Measurements from ENCODE around the gene SFSWAP.
A peak's percentile ranks its signal among the peaks of the same experiment; 100 is the strongest.

Gene SFSWAP

GRCh38 chr12:131753005-131753404 is 42.1 kb downstream of the SFSWAP start:
- intact Hi-C loops (cut with DNase I): no loop called here
- DNase-seq: peak in 2 of 10 donors; percentile 52 to 67

GRCh38 chr12:131753757-131754156 is 42.9 kb downstream of the SFSWAP start:
- intact Hi-C loops (cut with DNase I): no loop called here
- DNase-seq: peak in 1 of 10 donors; percentile 34

- peak in 2 of 10 donors; percentile 33 to 64 for DNase-seq
- intact Hi-C loops (cut with DNase I): no loop called here
Measured at GRCh38 chr12:131754184-131754583, 43.3 kb downstream of the SFSWAP start.

- peak in 2 of 10 donors; percentile 80 to 87 for DNase-seq
- intact Hi-C loops (cut with DNase I): no loop called here
Measured at GRCh38 chr12:131755305-131756113, 44.6 kb downstream of the SFSWAP start.

GRCh38 chr12:131756441-131756840 is 45.6 kb downstream of the SFSWAP start:
- intact Hi-C loops (cut with DNase I): no loop called here
- DNase-seq: peak in 2 of 10 donors; percentile 45 to 67

GRCh38 chr12:131757111-131757510 is 46.2 kb downstream of the SFSWAP start:
- intact Hi-C loops (cut with DNase I): no loop called here

GRCh38 chr12:131758016-131758739 is 47.3 kb downstream of the SFSWAP start:
- peak in 1 of 10 donors; percentile 86 for DNase-seq
- intact Hi-C loops (cut with DNase I): no loop called here

More at GRCh38 chr12:131757111-131757510, 46.2 kb downstream of the SFSWAP start:
- peak in 1 of 10 donors; percentile 72 for DNase-seq

GRCh38 chr12:131759176-131759575 is 48.3 kb downstream of the SFSWAP start:
- peak in 1 of 10 donors; percentile 7 for DNase-seq

GRCh38 chr12:131761638-131762037 is 50.7 kb downstream of the SFSWAP start:
- DNase-seq: no peak
- intact Hi-C loops (cut with DNase I): no loop called here

More at GRCh38 chr12:131759176-131759575, 48.3 kb downstream of the SFSWAP start:
- intact Hi-C loops (cut with DNase I): no loop called here

- DNase-seq: peak in 2 of 10 donors; percentile 62 to 84
- intact Hi-C loops (cut with DNase I): no loop called here
Measured at GRCh38 chr12:131764738-131765137, 53.8 kb downstream of the SFSWAP start.

- DNase-seq: peak in 2 of 10 donors; percentile 66 to 70
- intact Hi-C loops (cut with DNase I): no loop called here
Measured at GRCh38 chr12:131765961-131766360, 55.1 kb downstream of the SFSWAP start.

GRCh38 chr12:131766382-131767107 is 55.7 kb downstream of the SFSWAP start:
- peak in 2 of 10 donors; percentile 38 to 63 for DNase-seq
- intact Hi-C loops (cut with DNase I): no loop called here

- peak in 1 of 10 donors; percentile 86 for DNase-seq
Measured at GRCh38 chr12:131770120-131770519, 59.2 kb downstream of the SFSWAP start.

GRCh38 chr12:131771965-131772364 is 61.1 kb downstream of the SFSWAP start:
- intact Hi-C loops (cut with DNase I): no loop called here
- DNase-seq: no peak

More at GRCh38 chr12:131770120-131770519, 59.2 kb downstream of the SFSWAP start:
- intact Hi-C loops (cut with DNase I): no loop called here

- peak in 2 of 10 donors; percentile 56 to 74 for DNase-seq
- intact Hi-C loops (cut with DNase I): no loop called here
Measured at GRCh38 chr12:131773582-131774221, 62.8 kb downstream of the SFSWAP start.

GRCh38 chr12:131774576-131775391 is 63.9 kb downstream of the SFSWAP start:
- DNase-seq: peak in 1 of 10 donors; percentile 62
- intact Hi-C loops (cut with DNase I): no loop called here

GRCh38 chr12:131775392-131776236 is 64.7 kb downstream of the SFSWAP start:
- peak in 2 of 10 donors; percentile 62 to 65 for DNase-seq
- intact Hi-C loops (cut with DNase I): no loop called here

GRCh38 chr12:131776237-131776889 is 65.5 kb downstream of the SFSWAP start:
- DNase-seq: peak in 2 of 10 donors; percentile 42 to 55
- intact Hi-C loops (cut with DNase I): no loop called here
